Midbrain (tissue), 1 donor: ENCODE data around the gene MBP.
"Not testable (repeated sequence)": the region's sequence is repeated elsewhere in the genome, so short reads cannot be mapped to it uniquely, and the experiment has no call there.

Experiments used
- DNase-seq: peaks from one replicate; lab custom pipeline; 2025; lab: John Stamatoyannopoulos, UW

MBP gene

DNA sequence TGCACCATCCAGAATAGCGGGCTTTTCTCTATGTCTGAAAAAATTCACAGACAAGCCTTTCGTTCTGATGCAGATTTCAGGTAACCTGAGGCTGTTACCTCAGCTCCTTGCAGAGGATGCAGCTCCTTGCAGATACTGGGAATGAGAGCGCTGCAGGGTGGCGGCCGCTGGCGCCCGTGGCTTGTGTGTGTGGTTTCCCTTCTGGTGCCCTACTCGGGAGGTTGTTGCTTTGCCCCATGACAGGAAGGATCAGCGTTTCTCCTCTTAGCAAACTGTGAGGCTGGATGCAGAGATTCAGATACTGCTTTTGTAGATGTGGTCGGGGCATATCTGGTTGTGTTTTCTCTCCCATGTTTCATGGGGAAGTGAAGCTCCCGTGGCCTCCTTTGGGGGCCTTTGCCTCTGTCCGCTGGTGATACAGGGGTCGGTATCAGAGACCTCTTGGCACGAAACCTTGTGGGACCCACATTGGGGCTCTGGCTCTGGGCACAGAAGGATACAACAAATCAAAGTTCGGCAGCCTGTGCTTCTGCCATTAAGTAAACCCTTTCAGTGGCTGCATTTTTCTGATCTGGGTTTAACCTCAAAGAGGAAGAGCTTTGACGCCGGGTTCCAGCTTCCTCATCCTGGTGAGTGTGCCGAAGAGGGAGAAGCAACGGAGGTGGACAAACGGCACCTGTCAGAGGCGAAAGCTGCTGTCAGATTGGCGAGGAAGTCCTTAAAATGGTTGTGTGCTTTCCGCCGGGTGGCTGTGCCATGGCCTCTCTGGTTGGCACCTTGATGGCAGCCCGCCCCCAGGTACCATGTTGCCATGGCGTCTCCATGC is 127.8 kb downstream of the MBP start:
- peak; percentile 46 for DNase-seq

DNA sequence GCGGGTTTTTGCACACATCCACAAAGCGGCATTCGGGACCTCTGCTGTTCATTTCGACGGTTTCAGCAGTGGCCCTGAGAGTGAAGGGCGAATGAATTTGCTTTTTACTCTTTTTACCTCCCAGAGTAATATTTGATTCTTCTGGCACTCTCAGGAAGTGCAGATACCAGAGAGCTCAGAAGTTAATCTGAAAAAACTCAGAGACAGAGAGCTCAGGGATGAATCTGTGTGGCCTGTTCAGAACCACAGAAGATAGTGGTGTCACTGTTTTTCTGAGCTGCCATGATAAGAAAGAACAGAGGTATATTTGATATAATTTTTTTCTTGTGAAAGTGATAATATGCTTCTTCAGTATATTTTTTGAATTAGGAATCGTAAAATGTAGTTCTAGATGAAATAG is 129.3 kb downstream of the MBP start:
- DNase-seq, result no peak

DNA sequence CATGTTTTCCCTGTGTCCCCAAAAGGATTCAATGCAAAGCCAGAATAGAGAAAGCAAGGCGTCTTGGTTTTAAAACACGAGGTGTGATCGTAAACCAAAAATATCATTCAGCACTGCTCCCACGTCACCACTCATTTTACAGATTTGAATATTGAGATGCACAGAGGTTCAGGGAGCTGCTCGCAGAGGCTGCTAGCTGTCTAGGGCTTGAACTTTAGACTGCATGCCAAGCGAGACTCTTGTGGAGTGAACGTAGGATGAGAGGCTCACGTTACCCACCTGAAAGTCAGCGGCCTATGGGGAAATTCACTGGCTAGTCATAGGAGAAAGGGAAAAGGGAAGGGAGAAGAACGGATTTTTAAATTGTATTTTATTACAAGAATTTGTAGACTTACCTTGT is 130.1 kb downstream of the MBP start:
- DNase-seq, result no peak

DNA sequence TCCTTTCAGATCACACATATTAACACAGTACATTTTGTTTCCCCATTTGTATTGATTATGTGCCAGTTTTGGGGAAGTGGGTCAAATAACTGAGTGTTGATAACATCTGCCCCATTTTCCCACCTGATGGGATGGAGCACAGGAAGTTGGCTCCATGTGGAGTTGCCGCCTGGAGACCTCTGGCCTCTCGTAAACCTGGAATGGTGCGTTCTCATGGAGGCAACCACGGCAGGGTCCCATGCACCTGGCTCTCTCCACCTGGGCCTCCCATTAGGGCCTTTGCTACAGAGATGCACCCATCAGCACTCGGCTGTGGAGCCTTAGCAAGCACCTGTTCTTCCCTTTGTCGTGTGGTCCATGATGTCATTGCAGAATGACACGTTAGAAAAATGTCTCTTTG is 130.6 kb downstream of the MBP start:
- DNase-seq, result no peak

DNA sequence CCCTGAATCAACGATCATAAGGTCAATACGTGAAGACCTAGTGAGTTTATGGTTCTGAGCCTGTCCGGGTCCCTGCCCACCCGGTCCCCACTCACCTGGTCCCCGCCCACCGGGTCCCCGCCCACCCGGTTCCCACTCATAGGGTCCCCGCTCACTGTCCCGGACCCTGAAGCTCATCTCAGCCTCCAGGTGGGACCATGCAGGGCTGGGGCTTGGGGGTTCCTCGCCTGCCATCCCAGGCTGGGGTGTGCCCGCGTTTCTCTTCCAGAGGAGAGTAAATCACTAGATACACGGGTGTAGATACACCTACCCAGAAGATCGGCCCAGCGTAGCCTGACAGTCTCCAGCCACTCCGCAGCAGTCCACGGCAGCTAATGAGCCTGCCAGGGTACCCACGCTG is 131.5 kb downstream of the MBP start:
- no peak for DNase-seq

DNA sequence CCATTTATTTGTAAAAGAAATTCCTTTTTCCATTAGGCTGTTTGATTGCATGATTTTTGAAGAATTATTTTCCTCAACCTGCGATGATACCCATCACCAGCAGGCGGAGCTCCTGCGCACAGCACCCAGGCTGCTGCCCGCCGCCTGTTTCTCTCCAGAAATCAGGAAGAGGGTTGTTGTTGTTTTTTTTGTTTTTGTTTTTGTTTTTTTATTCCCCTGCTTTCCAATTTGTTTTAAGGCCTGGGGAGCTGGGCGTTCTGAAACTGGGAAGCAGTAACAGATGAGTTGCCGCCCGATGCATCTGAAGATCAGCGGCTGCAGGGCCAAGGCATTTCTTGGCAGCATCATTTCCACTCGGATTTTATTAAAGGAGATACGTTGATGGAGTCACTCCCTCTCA is 132.1 kb downstream of the MBP start:
- peak; percentile 54 for DNase-seq

DNA sequence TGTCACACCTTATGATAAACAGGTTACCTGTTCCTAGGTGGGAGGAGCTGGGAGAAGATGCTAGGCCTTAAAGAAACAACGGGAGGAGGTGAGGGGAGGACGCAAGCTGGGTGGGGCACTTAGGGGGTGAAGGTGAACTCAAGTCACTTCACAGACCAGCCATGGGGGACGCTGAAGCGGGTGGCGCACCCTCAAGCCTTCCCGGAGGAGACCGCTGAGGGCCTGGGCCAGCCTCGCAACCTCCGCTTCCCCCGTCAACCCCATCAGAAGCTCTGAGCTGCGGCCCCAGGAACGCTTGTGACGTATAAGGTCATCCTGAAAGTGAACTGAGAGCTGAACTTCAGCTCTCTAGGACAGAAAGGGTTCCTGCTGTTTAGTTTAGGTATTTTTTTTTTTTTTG is 133.5 kb downstream of the MBP start:
- DNase-seq, result no peak

DNA sequence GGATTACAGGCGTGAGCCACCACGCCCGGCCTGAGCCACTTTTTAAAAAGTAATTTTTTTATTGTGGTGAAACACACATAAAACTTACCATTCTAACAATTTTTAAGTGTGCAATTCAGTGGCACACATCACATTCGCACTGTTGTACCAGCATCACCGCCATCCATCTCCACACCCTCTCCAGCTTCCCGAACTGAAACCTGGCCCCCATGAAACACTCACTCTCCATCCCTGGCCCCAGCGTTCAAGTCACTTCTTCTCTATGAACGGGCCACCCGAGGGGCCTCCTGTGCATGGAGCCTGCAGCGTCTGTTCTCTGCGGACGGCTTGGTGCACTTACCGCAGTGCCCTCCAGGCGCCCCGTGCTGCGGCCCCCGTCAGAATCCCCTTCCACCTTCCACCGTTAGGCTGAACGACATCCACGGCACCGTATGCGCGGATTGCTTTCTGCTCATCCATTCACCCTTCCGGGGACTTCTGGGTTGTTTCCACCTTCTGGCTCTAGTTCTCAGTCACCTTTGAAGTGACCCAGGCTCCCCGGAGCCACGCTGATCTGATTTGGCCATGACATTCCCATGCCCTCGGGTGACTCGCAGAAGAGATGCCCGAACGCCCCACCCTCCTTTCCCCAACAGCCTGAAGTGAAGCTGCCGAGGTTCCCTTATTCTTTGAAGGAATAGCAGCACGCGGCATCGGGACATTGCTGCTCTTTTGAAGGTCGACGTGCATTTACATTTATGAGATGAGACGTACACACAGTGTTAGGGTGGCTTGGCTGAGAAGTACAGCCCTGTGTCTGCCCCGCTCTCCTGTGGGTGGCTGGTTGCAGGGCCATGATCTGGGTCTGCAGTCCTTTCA is 134.4 kb downstream of the MBP start:
- DNase-seq, result no peak

DNA sequence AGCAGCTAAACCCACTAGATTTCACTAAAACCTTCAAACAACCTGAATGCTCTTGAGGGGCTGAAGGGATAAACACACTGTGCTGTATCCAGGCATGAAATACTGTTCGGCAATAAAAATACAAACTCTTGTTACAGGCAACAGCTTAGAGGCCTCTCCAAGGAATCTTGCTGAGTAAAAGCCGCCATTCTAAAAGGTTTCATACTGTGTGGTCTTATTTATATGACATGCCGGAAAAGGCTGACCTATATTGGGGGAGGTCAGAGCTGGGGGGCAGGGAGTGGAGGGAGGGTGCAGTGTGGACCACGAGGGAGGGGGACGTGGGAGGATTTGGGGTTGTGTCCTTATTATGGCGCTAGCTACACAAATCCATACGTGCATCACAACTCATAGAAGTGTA is 136.2 kb downstream of the MBP start:
- no peak for DNase-seq

DNA sequence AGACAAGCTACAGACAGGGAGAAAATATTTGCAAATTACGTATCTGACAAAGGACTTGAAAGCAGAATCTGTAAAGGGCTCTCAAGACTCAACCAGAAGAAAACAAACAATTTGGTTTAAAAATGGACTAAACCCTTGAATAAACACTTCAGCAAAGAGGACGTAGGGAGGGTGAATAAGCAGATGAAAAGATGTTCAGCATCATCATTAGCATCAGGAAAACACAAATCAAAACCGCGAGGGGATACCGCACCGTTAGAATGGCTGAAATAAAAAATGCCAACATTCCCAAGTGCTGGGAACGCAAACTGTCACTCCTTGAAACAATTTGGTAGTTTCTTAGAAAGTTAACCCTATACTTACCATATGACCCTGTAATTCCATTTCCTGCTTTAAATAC is 136.7 kb downstream of the MBP start:
- no peak for DNase-seq

DNA sequence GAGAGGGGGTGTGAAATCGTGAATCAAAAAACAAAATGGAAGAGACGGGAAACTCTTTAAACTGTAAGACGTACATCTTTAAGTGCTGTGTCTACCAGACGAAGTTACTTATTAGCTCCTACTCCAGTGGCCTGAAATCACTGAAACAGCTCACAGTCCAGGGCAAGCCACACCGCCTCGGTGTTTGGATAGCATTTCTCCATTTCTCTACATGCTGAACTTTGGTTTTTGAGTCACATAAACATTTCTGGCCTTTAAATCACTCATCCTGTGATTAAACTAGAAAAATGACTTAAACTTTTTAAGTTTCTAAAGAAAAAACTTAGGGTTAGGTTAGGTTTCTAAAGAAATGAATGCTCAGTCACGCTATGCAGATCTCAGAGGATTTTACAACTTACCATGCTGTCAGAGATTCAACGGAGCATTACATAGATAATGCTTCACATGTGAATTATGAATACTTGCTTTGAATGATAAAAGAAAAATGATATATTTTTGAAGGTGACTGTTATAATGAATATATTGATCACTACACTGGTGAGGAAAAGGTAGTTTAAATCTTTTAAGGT is 138.4 kb downstream of the MBP start:
- DNase-seq, result no peak

DNA sequence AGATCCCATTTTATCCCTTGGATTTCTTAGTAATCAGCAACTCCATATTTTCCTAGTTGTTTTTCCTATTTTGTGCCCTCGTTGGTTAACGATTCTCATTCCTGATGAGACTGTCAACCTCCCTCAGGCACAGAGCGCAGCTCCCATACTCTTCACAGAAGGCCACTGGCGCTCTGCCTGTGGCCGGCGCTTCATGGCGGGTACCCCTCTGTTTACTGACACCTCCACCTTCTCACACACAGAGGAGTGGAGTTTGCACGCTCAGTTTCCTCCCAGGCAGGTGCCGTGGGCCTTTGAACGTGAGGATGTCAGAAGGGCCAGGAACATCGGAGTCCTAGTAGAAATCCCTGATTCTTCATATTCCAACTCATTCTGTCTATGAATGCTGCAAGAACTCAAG is 139.0 kb downstream of the MBP start:
- DNase-seq, result no peak

DNA sequence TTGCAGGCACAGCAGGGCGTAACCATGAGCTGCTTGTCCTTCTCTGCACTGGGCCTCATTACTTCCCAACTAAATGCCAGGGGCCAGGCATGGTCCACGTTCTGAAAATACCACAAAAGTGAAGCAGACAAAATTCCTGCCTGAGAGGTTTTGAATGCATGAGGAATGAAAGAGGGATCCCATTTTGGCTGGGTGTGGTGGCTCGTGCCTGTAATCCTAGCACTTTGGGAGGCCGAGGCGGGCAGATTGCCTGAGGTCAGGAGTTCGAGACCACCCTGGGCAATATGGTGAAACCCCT is 139.5 kb downstream of the MBP start:
- no peak for DNase-seq

DNA sequence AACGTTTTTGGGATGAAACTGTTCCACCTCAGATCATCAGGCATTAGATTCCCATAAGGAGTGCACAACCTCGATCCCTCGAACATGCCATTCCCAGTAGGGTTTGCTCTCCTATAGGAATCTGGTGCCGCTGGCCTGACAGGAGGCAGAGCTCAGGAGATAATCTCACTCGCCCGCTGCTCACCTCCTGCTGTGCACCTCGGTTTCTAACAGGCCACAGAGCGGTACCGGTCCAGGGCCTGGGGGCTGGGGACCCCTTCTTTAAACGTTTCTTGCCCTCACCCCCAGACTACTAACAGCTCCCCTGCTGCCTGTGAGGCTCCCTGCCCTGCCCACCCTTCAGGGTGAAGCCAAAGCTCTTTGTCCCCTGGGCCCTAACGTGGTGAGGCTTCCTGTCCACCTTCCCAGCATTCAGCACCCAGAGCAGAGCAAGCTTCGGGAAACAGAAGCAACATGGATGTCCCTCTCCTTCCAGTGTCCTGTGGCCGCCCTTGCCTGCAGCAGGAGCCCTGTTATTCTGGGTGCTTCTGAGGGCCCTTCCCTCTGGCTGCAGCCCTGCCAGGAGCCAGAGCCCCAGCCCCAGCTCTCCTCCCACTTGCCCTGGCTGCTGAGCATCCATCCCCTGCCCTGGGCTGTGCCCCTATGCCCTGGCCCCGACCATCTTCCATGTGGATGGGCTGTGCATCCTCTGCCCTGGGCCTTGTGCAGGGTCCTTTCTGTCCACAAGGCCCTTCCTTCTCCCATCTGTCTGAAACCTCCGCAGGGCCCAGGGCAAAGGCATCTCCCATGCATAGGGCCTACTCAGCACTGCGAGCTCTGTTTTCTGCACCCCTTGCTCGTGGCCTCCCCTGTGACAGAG is 140.1 kb downstream of the MBP start:
- DNase-seq, result no peak

DNA sequence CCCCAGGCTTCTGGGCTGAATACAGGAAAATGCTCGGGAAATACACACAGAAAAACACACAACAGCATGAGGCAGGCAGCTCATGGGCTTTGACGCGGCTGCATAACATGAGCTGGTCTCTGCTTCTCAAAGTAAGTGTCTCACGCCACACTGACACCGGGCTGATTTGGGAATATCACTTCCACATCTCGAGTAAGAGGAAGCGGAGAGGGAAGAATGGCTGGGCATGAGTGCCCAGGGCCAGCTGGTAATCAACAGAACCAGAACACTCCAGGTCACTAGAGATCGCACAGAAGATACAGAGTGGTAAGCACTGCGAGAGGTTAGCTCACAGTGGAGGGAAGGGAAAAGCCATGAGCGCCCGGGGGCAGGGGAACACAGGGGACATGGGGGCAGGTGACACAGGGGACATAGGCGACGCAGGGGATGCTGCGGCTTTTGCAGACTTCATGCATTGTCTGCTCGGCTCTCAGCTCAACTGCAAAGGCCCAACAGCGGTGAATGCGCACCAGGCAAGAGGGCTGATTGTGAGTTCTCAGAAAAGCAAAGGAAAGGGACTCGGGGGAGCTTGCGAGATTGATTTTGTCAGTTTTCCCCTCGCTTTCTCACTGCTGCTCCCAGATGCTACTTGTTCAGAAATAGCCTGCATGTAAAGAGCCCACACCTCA is 141.4 kb downstream of the MBP start:
- no peak for DNase-seq

DNA sequence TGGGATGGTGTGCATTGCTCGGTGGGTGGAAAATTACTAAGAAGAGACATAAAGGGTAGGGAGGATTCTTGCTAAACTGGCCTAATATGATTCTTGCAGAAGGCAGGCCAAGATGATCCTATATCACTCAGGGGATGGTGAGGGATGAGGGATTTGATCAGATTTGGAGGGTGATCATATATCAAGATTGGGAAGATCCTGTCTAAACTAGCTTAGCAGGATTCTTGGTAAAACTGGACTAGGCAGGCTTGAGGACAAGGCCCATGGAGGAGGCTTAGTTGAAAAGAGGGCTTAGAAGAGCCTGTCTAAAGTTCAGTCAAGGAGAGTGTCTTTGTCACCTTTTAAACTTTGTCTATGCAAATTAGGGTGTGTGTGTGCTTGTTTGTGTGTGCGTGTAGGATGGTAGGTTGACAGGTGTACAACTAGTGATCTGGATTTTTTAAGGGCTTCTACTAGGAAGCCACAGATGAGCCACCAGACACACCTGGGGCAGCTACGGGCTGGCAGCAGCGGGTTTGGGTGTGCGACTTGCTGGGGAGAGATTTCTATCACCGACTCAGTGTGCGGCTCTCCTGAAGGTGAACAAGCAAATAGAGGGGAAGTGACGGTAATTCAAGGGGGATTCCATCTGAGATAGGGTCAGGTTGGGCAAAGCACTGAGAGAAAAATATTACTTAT is 142.1 kb downstream of the MBP start:
- DNase-seq, result not testable (repeated sequence)

DNA sequence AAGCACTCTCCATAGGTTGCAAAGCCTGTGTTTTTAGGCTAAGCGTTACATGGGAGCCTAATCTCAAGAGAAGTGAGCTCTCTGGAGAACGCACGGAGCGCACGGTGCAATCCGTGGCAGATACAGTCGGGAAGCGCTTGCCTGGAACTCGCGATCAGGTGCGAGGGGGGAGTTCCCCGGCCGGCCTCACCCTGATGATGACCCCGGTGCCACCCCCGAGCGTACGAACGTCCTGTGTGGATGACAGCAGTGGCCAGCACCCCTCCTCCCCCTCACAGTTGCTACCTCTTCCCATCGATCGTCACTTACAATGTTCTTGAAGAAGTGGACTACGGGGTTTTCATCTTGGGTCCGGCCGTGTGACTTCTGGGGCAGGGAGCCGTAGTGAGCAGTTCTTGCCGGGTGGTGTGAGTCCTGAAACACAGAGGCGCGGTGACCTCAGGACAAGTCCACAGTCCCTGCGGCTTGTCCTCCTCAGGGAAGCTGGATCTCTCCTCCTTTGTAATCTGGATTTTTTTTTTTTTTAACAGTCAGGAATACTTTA is 142.9 kb downstream of the MBP start:
- DNase-seq, result no peak

DNA sequence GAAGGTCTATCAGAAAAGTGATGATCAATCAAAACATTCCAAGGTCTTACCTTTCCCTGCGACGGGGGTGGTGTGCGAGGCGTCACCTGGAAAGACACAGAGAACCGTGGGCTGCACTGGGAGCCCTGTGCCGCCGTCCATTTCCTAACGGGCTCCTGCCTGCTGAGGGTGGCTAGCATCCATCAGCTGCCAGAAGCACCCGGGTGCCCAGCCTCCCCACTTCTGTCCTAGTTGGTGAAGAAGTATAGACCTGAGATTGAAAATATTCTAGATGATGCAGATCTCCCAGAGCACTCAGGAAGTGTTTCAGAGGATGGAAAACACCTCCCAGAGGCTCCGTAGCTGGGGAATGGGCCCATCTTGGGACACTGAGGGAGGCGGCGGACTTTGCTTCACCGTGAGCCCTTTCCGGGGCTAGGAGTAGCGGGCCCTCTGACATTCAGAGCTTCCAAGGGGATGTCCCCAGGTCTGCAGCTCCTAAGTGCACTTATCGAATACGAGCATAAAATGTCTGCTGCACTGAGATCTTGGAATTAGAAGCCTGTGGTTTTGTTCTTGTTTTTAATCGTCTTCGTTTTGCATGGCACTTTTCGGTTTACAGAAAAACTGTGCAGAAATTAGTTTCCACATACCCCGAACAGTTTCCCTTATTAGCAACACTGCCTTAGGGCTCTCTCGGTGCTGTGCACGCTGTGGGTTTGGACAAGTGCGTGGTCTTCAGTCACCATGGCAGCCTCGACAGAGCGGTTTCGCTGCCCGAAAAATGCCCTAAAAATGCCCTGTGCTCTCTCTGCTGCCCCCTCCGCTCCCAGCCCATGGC is 143.5 kb downstream of the MBP start:
- DNase-seq, result no peak

DNA sequence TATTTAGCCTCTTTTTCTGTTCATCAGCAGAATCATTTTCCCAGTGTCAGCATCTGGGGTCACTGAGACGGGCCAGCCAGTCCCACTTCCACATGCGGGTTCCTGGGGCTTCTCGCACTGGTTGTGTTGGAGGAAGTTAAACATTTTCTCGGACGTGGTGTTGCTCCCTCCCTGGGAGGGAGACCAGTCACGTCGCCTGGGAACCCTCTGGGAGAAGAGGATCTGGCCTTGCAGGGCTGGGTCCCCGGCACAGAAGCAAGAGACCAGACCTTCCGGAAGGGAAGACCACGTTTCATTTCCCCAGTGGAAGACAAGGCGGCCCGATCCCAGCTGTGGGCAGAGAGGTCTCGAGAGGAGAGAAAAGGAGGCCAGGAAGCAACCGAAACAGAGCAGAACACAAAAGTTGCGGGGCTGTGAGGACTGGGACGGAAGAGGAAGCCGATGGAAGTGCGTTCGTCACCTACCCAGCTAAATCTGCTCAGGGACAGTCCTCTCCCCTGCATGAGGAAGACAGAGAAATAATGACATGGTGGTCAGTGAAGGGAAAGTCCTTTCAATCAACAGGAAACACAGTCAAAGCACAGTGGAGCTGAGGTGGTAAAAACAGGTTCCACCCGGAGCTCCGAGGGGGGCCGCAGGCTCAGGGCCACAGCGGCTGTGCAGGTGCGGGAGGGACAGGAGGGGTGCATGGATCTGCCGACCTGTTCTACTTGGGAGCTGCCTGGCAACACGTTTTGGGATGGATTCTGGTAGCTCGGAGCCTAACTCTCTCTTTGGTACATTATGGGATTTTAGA is 144.4 kb downstream of the MBP start:
- peak; percentile 59 for DNase-seq
